GM23248 (cell line): ENCODE data around the gene FA2H.

Source experiments
- EZH2 ChIP-seq: fragments of 200-600 bp; sonication (generic); IDR thresholded peaks from 2 replicates; pipeline ENCODE4 v1.6.1; 2018; ENCODE audit warnings: antibody characterized with exemption, mild to moderate bottlenecking; ENCODE audit not compliant: insufficient read depth, poor library complexity, severe bottlenecking
- EZH2phosphoT487 ChIP-seq: fragments of 200-600 bp; sonication (generic); IDR thresholded peaks from 2 replicates; pipeline ENCODE4 v1.6.1; 2018; ENCODE audit warnings: antibody characterized with exemption, moderate library complexity, mild to moderate bottlenecking, low read depth; ENCODE audit not compliant: insufficient read depth

- TF ChIP-seq EZH2phosphoT487, result no peak
- TF ChIP-seq EZH2, result no peak
Measured at GRCh38 chr16:74713876-74714275, 60.7 kb downstream of the FA2H start.
